HEK293T (cell line): ENCODE results near the gene ATP5PF.
A peak's percentile ranks its signal among the peaks of the same experiment; 100 is the strongest.
"Not testable (repeated sequence)": the region's sequence is repeated elsewhere in the genome, so short reads cannot be mapped to it uniquely, and the experiment has no call there.

ENCODE experiments used
- CTCF ChIA-PET: fragments of 350-600 bp; formaldehyde crosslinking; extraction: SDS; loops from one replicate; lab custom pipeline; 2021; ENCODE audit warnings: antibody characterized with exemption, inconsistent platforms; lab: Yijun Ruan, JAX
- POLR2A ChIA-PET: fragments of 350-600 bp; formaldehyde crosslinking; extraction: SDS; loops from one replicate; lab custom pipeline; 2020; ENCODE audit warnings: antibody characterized with exemption, inconsistent platforms; lab: Yijun Ruan, JAX
- DNase-seq: peaks from one replicate; pipeline ENCODE4 v3.0.0; 2012; ENCODE audit warnings: mixed read lengths; ENCODE audit errors: extremely low spot score
- ARNT ChIP-seq: fragments of 450-650 bp; IDR thresholded peaks from 2 replicates; pipeline ENCODE4 v1.6.1; 2017; ENCODE audit warnings: mild to moderate bottlenecking
- BHLHE40 ChIP-seq: fragments of 450-650 bp; IDR thresholded peaks from 2 replicates; pipeline ENCODE4 v1.6.1; 2016; ENCODE audit warnings: mild to moderate bottlenecking, moderate library complexity, borderline replicate concordance
- CTBP1 ChIP-seq: fragments of 450-650 bp; IDR thresholded peaks from 2 replicates; pipeline ENCODE4 v1.6.1; 2016; ENCODE audit warnings: borderline replicate concordance
- ELF4 ChIP-seq: fragments of 450-650 bp; IDR thresholded peaks from 2 replicates; pipeline ENCODE4 v1.6.1; 2017; ENCODE audit warnings: antibody characterized with exemption
- FOXA1 ChIP-seq: fragments of 450-650 bp; IDR thresholded peaks from 2 replicates; pipeline ENCODE4 v1.6.1; 2016; ENCODE audit warnings: mild to moderate bottlenecking
- FOXK2 ChIP-seq: fragments of 450-650 bp; IDR thresholded peaks from 2 replicates; pipeline ENCODE4 v1.6.1; 2016; ENCODE audit warnings: mild to moderate bottlenecking
- FOXM1 ChIP-seq: fragments of 450-650 bp; IDR thresholded peaks from 2 replicates; pipeline ENCODE4 v1.6.1; 2017; ENCODE audit warnings: mild to moderate bottlenecking, borderline replicate concordance
- HDGF ChIP-seq: fragments of 450-650 bp; IDR thresholded peaks from 2 replicates; pipeline ENCODE4 v1.6.1; 2017; ENCODE audit warnings: antibody characterized with exemption, borderline replicate concordance
- L3MBTL2 ChIP-seq: fragments of 450-650 bp; conservative IDR thresholded peaks from 2 replicates; pipeline ENCODE4 v1.6.1; 2016; ENCODE audit warnings: mild to moderate bottlenecking
- LEF1 ChIP-seq: fragments of 450-650 bp; IDR thresholded peaks from 2 replicates; pipeline ENCODE4 v1.6.1; 2017; ENCODE audit warnings: mild to moderate bottlenecking, borderline replicate concordance
- NFRKB ChIP-seq: fragments of 450-650 bp; IDR thresholded peaks from 2 replicates; pipeline ENCODE4 v1.6.1; 2016; ENCODE audit warnings: mild to moderate bottlenecking, moderate library complexity
- PKNOX1 ChIP-seq: fragments of 450-650 bp; IDR thresholded peaks from 2 replicates; pipeline ENCODE4 v1.6.1; 2016
- SP1 ChIP-seq: fragments of 450-650 bp; IDR thresholded peaks from 2 replicates; pipeline ENCODE4 v1.6.1; 2017
- SUZ12 ChIP-seq: fragments of 450-650 bp; IDR thresholded peaks from 2 replicates; pipeline ENCODE4 v1.6.1; 2016; ENCODE audit warnings: mild to moderate bottlenecking
- TARDBP ChIP-seq: fragments of 450-650 bp; IDR thresholded peaks from 2 replicates; pipeline ENCODE4 v1.6.1; 2016
- ZNF384 ChIP-seq: fragments of 450-650 bp; IDR thresholded peaks from 2 replicates; pipeline ENCODE4 v1.6.1; 2016

Gene ATP5PF

GRCh38 chr21:25734904-25735645, at the start of gene ATP5PF, which contains the start of gene GABPA:
Gene ATP5PF (minus strand): TSS chr21:25734904. CDS start chr21:25729794, 5,110 bp downstream.
Gene GABPA (plus strand): TSS chr21:25734972. CDS start chr21:25741599, 6,627 bp downstream.
- CTCF ChIA-PET: no interaction called here
- DNase-seq: peak; percentile 94

GRCh38 chr21:25778126-25778875, 43.6 kb upstream of the ATP5PF start:
- CTCF ChIA-PET: interaction anchor here (1.4 kb wide), 1 partner anchor 23 kb away, joined by 4 read pairs; no protein-coding TSS in a partner anchor
- POLR2A ChIA-PET, DNase-seq: not testable (repeated sequence)

More at GRCh38 chr21:25734904-25735645, at the start of gene ATP5PF, which contains the start of gene GABPA:
- peak; percentile 86 for TF ChIP-seq ELF4
- peak; percentile 35; the same call in 1 of the 2 replicates for TF ChIP-seq FOXK2
- TF ChIP-seq LEF1: 0 out of 2 replicates have a peak, but pooled peaks have one; percentile 54
- TF ChIP-seq NFRKB: peak; percentile 91
- peak; percentile 71 for TF ChIP-seq PKNOX1
- TF ChIP-seq L3MBTL2: peak; percentile 93
- TF ChIP-seq SUZ12: no peak
- TF ChIP-seq FOXM1: peak; percentile 71
- no peak for TF ChIP-seq HDGF
- TF ChIP-seq CTBP1: peak; percentile 78; the same call in 1 of the 2 replicates
- POLR2A ChIA-PET: interaction anchor here (0.6 to 1.8 kb wide), 4 partner anchors 9 to 127 kb away, joined by 3 to 8 read pairs (median 5); no protein-coding TSS in a partner anchor

GRCh38 chr21:25776440-25776839, 41.7 kb upstream of the ATP5PF start:
- DNase-seq: no peak
- ChIA-PET POLR2A (no interaction called here), CTCF (interaction anchor here (1.4 kb wide), 1 partner anchor 25 kb away, joined by 4 read pairs; no protein-coding TSS in a partner anchor)
- TF ChIP-seq FOXA1 (no peak), HDGF (no peak), SP1 (no peak)

GRCh38 chr21:25772686-25773085, 38.0 kb upstream of the ATP5PF start:
- TF ChIP-seq ARNT: no peak
- TF ChIP-seq PKNOX1: peak; percentile 80
- DNase-seq: no peak
- ChIA-PET CTCF (no interaction called here), POLR2A (no interaction called here)

GRCh38 chr21:25767921-25768320, 33.2 kb upstream of the ATP5PF start:
- TF ChIP-seq HDGF (no peak), FOXM1 (no peak), FOXK2 (no peak), ELF4 (no peak), ZNF384 (no peak), L3MBTL2 (no peak), CTBP1 (no peak), ARNT (no peak), BHLHE40 (no peak), SUZ12 (no peak), SP1 (no peak), PKNOX1 (no peak), FOXA1 (no peak), LEF1 (no peak), TARDBP (no peak)
- CTCF ChIA-PET: no interaction called here
- POLR2A ChIA-PET: no interaction called here
- no peak for DNase-seq

- POLR2A ChIA-PET: no interaction called here
Observed at GRCh38 chr21:25764065-25764464, 29.4 kb upstream of the ATP5PF start.

More at GRCh38 chr21:25764065-25764464, 29.4 kb upstream of the ATP5PF start:
- CTCF ChIA-PET: no interaction called here
- no peak for TF ChIP-seq FOXM1
- DNase-seq: no peak
